WTC11 (cell line): ENCODE measurements around the gene LRP4.

Experiments
- CTCF ChIP-seq: fragments of 200-600 bp; IDR thresholded peaks from 2 replicates; pipeline ENCODE4 v1.8.0; 2022; ENCODE audit warnings: antibody characterized with exemption
- IRF2 ChIP-seq: sonication (generic); formaldehyde crosslinking; IDR thresholded peaks from 2 replicates; pipeline ENCODE4 v1.8.0; 2022; ENCODE audit warnings: low read depth, missing genetic modification reagents, borderline replicate concordance
- NFE2L1 ChIP-seq: sonication (generic); formaldehyde crosslinking; IDR thresholded peaks from 2 replicates; pipeline ENCODE4 v1.8.1; 2023; ENCODE audit warnings: missing genetic modification reagents
- TCF7 ChIP-seq: sonication (generic); formaldehyde crosslinking; IDR thresholded peaks from 2 replicates; pipeline ENCODE4 v1.8.0; 2022; ENCODE audit warnings: mild to moderate bottlenecking, low read depth, missing genetic modification reagents, moderate library complexity
- ZMAT4 ChIP-seq: fragments of 250-450 bp; sonication (Bioruptor Pico); IDR thresholded peaks from 2 replicates; pipeline ENCODE4 v1.9.0; 2021; ENCODE audit warnings: mild to moderate bottlenecking

GRCh38 chr11:46826310-46827044, 91.9 kb downstream of the LRP4 start:
- TF ChIP-seq CTCF = no peak
- TF ChIP-seq IRF2 (CRISPR knock-in tag) = no peak
- no peak for TF ChIP-seq TCF7
- TF ChIP-seq NFE2L1 = no peak
- TF ChIP-seq ZMAT4 (CRISPR knock-in tag) = no peak
